Motor neuron (in vitro differentiated cells): ENCODE measurements around the gene ETS2. TPM values are rescaled to one million over a fixed set of nuclear protein-coding genes. Genes with fewer than 3 reads are reported as not detected.
"Not testable (repeated sequence)": the region's sequence is repeated elsewhere in the genome, so short reads cannot be mapped to it uniquely, and the experiment has no call there.

Experiments
- ATAC-seq, 8 experiments: fragments of 200-7000 bp; cut with Tn5 transposase; replicated peaks in 6 of 8; 2 replicates each; pipeline ENCODE4 v1.8.0; 2021; ENCODE audit warnings: mild to moderate bottlenecking in 8 of 8, moderate library complexity in 8 of 8
- H3K27ac ChIP-seq, 2 donors: fragments of 250-450 bp; sonication (Bioruptor Pico); 2 replicates each; pipeline ENCODE4 v1.9.0; 2021; ENCODE audit warnings: antibody characterized with exemption in 2 of 2, mild to moderate bottlenecking in 2 of 2, moderate library complexity in 1 of 2
- H3K4me1 ChIP-seq, 2 donors: fragments of 250-450 bp; sonication (Bioruptor Pico); replicated peaks in 1 of 2; 2 replicates each; pipeline ENCODE4 v1.6.1; 2021; ENCODE audit warnings: antibody characterized with exemption in 2 of 2, mild to moderate bottlenecking in 2 of 2, moderate library complexity in 1 of 2
- H3K4me3 ChIP-seq, 5 donors: fragments of 250-450 bp; sonication (Bioruptor Pico); 2 replicates each; pipeline ENCODE4 v1.9.0; 2021; ENCODE audit warnings: antibody characterized with exemption in 5 of 5, mild to moderate bottlenecking in 5 of 5, moderate library complexity in 4 of 5
- WGBS, 10 experiments: fragments of 450-650 bp; shearing (Covaris generic); methylation state at CpG; one replicate each; pipeline ENCODE4 v1.0.0; 2022; 5-methylcytosine and 5-hydroxymethylcytosine counted together
- in situ Hi-C, 9 experiments: fragments of 400-800 bp; cut with MboI; loops; one replicate each; pipeline ENCODE4 v1.15.0; 2021; ENCODE audit warnings: low sequenced_read_pairs in 9 of 9, low pct_unique_long_range_greater_than_20kb in 2 of 9; ENCODE audit not compliant: unreplicated experiment in 9 of 9
- total RNA-seq, 8 experiments: library from RNA; unstranded; fragments of 300-600 nt; gene quantifications; 2 replicates each; pipeline versions ENCODE4 v1.2.3 to v1.2.4, GENCODE V29; 2022

ETS2 gene
- total RNA-seq, 8 experiments from 2014 or later, result 6.4 to 44.1 (median 9.2) TPM

GRCh38 chr21:38842079-38842478, 36.4 kb downstream of the ETS2 start:
- 13 to 86% (median 56%) methylated on average over 1 to 4 of the region's 4 CpGs for WGBS, 10 experiments
- no peak overlapping the region for H3K27ac ChIP-seq
- in situ Hi-C loops, result no loop called here
- H3K4me3 ChIP-seq, result no peak overlapping the region
- no peak for ATAC-seq
- H3K4me1 ChIP-seq, result no peaks in the 10 kb centered on the region

GRCh38 chr21:38843379-38843778, 37.6 kb downstream of the ETS2 start:
- H3K4me1 ChIP-seq, result no peaks in the 10 kb centered on the region
- H3K27ac ChIP-seq, result no peak overlapping the region
- in situ Hi-C loops, result no loop called here
- ATAC-seq, result no peak
- 79 to 100% (median 95%) methylated on average over 2 to 5 of the region's 5 CpGs for WGBS, 10 experiments
- H3K4me3 ChIP-seq, result no peak overlapping the region

GRCh38 chr21:38843806-38844503, 38.2 kb downstream of the ETS2 start:
- Histone ChIP-seq H3K4me1 (no peaks in the 10 kb centered on the region), H3K27ac (no peak overlapping the region), H3K4me3 (no peak overlapping the region)
- WGBS, 10 experiments, result 36 to 100% (median 80%) methylated on average over 2 to 4 of the region's 4 CpGs
- in situ Hi-C loops, result no loop called here
- ATAC-seq, result peak in 2 of 8 experiments; percentile 43 to 51

GRCh38 chr21:38845374-38845773, 39.6 kb downstream of the ETS2 start:
- ATAC-seq, H3K4me1 ChIP-seq, in situ Hi-C loops, H3K27ac ChIP-seq, H3K4me3 ChIP-seq: not testable (repeated sequence)
- WGBS, 10 experiments, result 88 to 100% (median 100%) methylated on average over 1 to 2 of the region's 2 CpGs; no CpG with 5 or more reads in 3 of the 10 experiments

- Histone ChIP-seq H3K4me1 (no peaks in the 10 kb centered on the region), H3K27ac (no peak overlapping the region), H3K4me3 (no peak overlapping the region)
- in situ Hi-C loops, result no loop called here
- 51 to 97% (median 82%) methylated on average over 1 to 7 of the region's 7 CpGs for WGBS, 10 experiments
- peak in 1 of 8 experiments; percentile 10 for ATAC-seq
Observed at GRCh38 chr21:38847556-38847955, 41.8 kb downstream of the ETS2 start.

- H3K4me1 ChIP-seq, result no peaks in the 10 kb centered on the region
- ATAC-seq, result peak in 3 of 8 experiments; percentile 32 to 86 (median 79)
- H3K4me3 ChIP-seq, result no peak overlapping the region
- in situ Hi-C loops, result no loop called here
- H3K27ac ChIP-seq, result no peak overlapping the region
- WGBS, 10 experiments, result 0 to 100% (median 76%) methylated on average over 1 to 7 of the region's 7 CpGs
Observed at GRCh38 chr21:38848187-38848609, 42.5 kb downstream of the ETS2 start.

- no peak for ATAC-seq
- H3K4me3 ChIP-seq, result no peak overlapping the region
- no peaks in the 10 kb centered on the region for H3K4me1 ChIP-seq
- in situ Hi-C loops, result no loop called here
- H3K27ac ChIP-seq, result no peak overlapping the region
- WGBS, 10 experiments, result 68 to 100% (median 77%) methylated on average over 2 to 6 of the region's 6 CpGs; no CpG with 5 or more reads in 2 of the 10 experiments
Observed at GRCh38 chr21:38849776-38850175, 44.0 kb downstream of the ETS2 start.

- Histone ChIP-seq H3K4me1 (no peaks in the 10 kb centered on the region), H3K4me3 (no peak overlapping the region), H3K27ac (no peak overlapping the region)
- WGBS, 10 experiments, result 50 to 100% (median 80%) methylated on average over 1 to 6 of the region's 6 CpGs; no CpG with 5 or more reads in 1 of the 10 experiments
- ATAC-seq, result no peak
- in situ Hi-C loops, result no loop called here
Observed at GRCh38 chr21:38850277-38850951, 44.7 kb downstream of the ETS2 start.

- in situ Hi-C loops, result no loop called here
- WGBS, 10 experiments, result 71 to 100% (median 85%) methylated on average over 1 of the region's 1 CpG; no CpG with 5 or more reads in 6 of the 10 experiments
- no peaks in the 10 kb centered on the region for H3K4me1 ChIP-seq
- no peak overlapping the region for H3K4me3 ChIP-seq
- H3K27ac ChIP-seq, result no peak overlapping the region
- no peak for ATAC-seq
Observed at GRCh38 chr21:38851101-38851500, 45.4 kb downstream of the ETS2 start.

GRCh38 chr21:38852278-38852677, 46.5 kb downstream of the ETS2 start:
- H3K27ac ChIP-seq, result no peak overlapping the region
- 50 to 100% (median 77%) methylated on average over 1 to 3 of the region's 3 CpGs; no CpG with 5 or more reads in 2 of the 10 experiments for WGBS, 10 experiments
- in situ Hi-C loops, result no loop called here
- no peak overlapping the region for H3K4me3 ChIP-seq
- ATAC-seq, result no peak
- H3K4me1 ChIP-seq, result no peaks in the 10 kb centered on the region

GRCh38 chr21:38852708-38853107, 47.0 kb downstream of the ETS2 start:
- no peak overlapping the region for H3K27ac ChIP-seq
- no peaks in the 10 kb centered on the region for H3K4me1 ChIP-seq
- no peak overlapping the region for H3K4me3 ChIP-seq
- 0 to 95% (median 60%) methylated on average over 1 to 3 of the region's 3 CpGs; no CpG with 5 or more reads in 1 of the 10 experiments for WGBS, 10 experiments
- no peak for ATAC-seq
- in situ Hi-C loops, result no loop called here

- Histone ChIP-seq H3K4me1 (no peaks in the 10 kb centered on the region), H3K27ac (no peak overlapping the region), H3K4me3 (no peak overlapping the region)
- ATAC-seq, result peak in 7 of 8 experiments; percentile 47 to 89 (median 72)
- WGBS, 10 experiments, result 0 to 100% (median 88%) methylated on average over 1 to 3 of the region's 6 CpGs; no CpG with 5 or more reads in 2 of the 10 experiments
- in situ Hi-C loops, result no loop called here
Observed at GRCh38 chr21:38853421-38853919, 47.7 kb downstream of the ETS2 start.

- Histone ChIP-seq H3K27ac (no peak overlapping the region), H3K4me3 (no peak overlapping the region), H3K4me1 (no peaks in the 10 kb centered on the region)
- WGBS, 10 experiments, result 40 to 100% (median 62%) methylated on average over 1 to 2 of the region's 8 CpGs; no CpG with 5 or more reads in 4 of the 10 experiments
- peak in 2 of 8 experiments; percentile 81 to 89 for ATAC-seq
- in situ Hi-C loops, result no loop called here
Observed at GRCh38 chr21:38857152-38857825, 51.6 kb downstream of the ETS2 start.
